NB4 (cell line): Measurements from ENCODE around the gene MAN1A1.

Experiments
- CTCF ChIP-seq: IDR thresholded peaks from one replicate; pipeline ENCODE4 v1.5.1; 2012; ENCODE audit warnings: low read depth, low read length
- MAX ChIP-seq: IDR thresholded peaks from 2 replicates; pipeline ENCODE4 v1.6.1; 2011; ENCODE audit warnings: low read depth, low read length
- MYC ChIP-seq: IDR thresholded peaks from 2 replicates; pipeline ENCODE4 v1.6.1; 2011; ENCODE audit warnings: low read depth, low read length
- POLR2A ChIP-seq: IDR thresholded peaks from 2 replicates; pipeline ENCODE4 v1.6.1; 2011; ENCODE audit warnings: mild to moderate bottlenecking; ENCODE audit not compliant: insufficient read length; ENCODE audit errors: extremely low read depth

GRCh38 chr6:119170447-119171087 lies 179.0 kb downstream of the MAN1A1 start:
- no peak for TF ChIP-seq CTCF
- TF ChIP-seq POLR2A = no peak
- TF ChIP-seq MAX = no peak
- no peak for TF ChIP-seq MYC
